Effector memory CD8-positive, alpha-beta T cell (primary cell): ENCODE data around the gene SLBP.

Experiments used
- ATAC-seq: fragments of 150-1000 bp; cut with Tn5 transposase; replicated peaks from 2 replicates; pipeline ENCODE4 v1.10.0; 2021; ENCODE audit warnings: mild to moderate bottlenecking, moderate library complexity
- DNase-seq, 3 experiments: peaks; one replicate each; pipeline ENCODE4 v3.0.0; 2021
- H3K27ac Mint-ChIP-seq, 2 donors: one replicate each; pipeline ENCODE4 v1.8.0; 2022; ENCODE audit warnings: mild to moderate bottlenecking in 2 of 2, mixed read lengths in 2 of 2, moderate library complexity in 2 of 2
- H3K27me3 Mint-ChIP-seq, 2 donors: one replicate each; pipeline ENCODE4 v1.8.0; 2022; ENCODE audit warnings: mixed read lengths in 2 of 2
- H3K36me3 Mint-ChIP-seq: one replicate; pipeline ENCODE4 v1.8.0; 2022; ENCODE audit warnings: mild to moderate bottlenecking, moderate library complexity, mixed read lengths; ENCODE audit not compliant: insufficient read depth
- H3K4me1 Mint-ChIP-seq, 2 donors: one replicate each; pipeline ENCODE4 v1.8.0; 2022; ENCODE audit warnings: low read depth in 2 of 2, mixed read lengths in 2 of 2
- H3K4me3 Mint-ChIP-seq, 2 donors: one replicate each; pipeline ENCODE4 v1.8.0; 2022; ENCODE audit warnings: mild to moderate bottlenecking in 2 of 2, mixed read lengths in 2 of 2, moderate library complexity in 2 of 2
- H3K9me3 Mint-ChIP-seq, 2 donors: one replicate each; pipeline ENCODE4 v1.8.0; 2022; ENCODE audit warnings: mixed read lengths in 2 of 2

SLBP gene

GRCh38 chr4:1744552-1744951 lies 32.4 kb upstream of the SLBP start:
- Mint-ChIP-seq H3K4me3 (no peak overlapping the region), H3K36me3 (peaks cover 34% of the 10 kb centered on the region), H3K27me3 (no peaks in the 10 kb centered on the region), H3K4me1 (peaks cover 0 to 3% of the 10 kb centered on the region in 2 donors), H3K27ac (peak overlapping the region in 1 of 2 donors; percentile 66), H3K9me3 (no peaks in the 10 kb centered on the region)
- ATAC-seq: no peak
- DNase-seq: no peak

- peaks cover 34% of the 10 kb centered on the region for H3K36me3 Mint-ChIP-seq
Measured at GRCh38 chr4:1743975-1744374, 31.9 kb upstream of the SLBP start.

GRCh38 chr4:1743551-1743950 lies 31.4 kb upstream of the SLBP start:
- H3K27me3 Mint-ChIP-seq: no peaks in the 10 kb centered on the region
- no peak overlapping the region for H3K4me3 Mint-ChIP-seq
- no peak for DNase-seq
- H3K36me3 Mint-ChIP-seq: peaks cover 34% of the 10 kb centered on the region
- no peak for ATAC-seq
- H3K4me1 Mint-ChIP-seq: peaks cover 0 to 3% of the 10 kb centered on the region in 2 donors
- no peaks in the 10 kb centered on the region for H3K9me3 Mint-ChIP-seq
- H3K27ac Mint-ChIP-seq: peak overlapping the region; percentile 81 to 82

More at GRCh38 chr4:1743975-1744374, 31.9 kb upstream of the SLBP start:
- DNase-seq: no peak
- Mint-ChIP-seq H3K27me3 (no peaks in the 10 kb centered on the region), H3K27ac (peak overlapping the region; percentile 81 to 82), H3K4me3 (no peak overlapping the region), H3K9me3 (no peaks in the 10 kb centered on the region), H3K4me1 (peaks cover 0 to 3% of the 10 kb centered on the region in 2 donors)
- ATAC-seq: no peak

- peak overlapping the region in 1 of 2 donors; percentile 60 for H3K27ac Mint-ChIP-seq
- no peaks in the 10 kb centered on the region for H3K27me3 Mint-ChIP-seq
- DNase-seq: no peak
- no peak overlapping the region for H3K4me3 Mint-ChIP-seq
- H3K36me3 Mint-ChIP-seq: peaks cover 50% of the 10 kb centered on the region
- H3K4me1 Mint-ChIP-seq: peaks cover 0 to 3% of the 10 kb centered on the region in 2 donors
- ATAC-seq: no peak
- no peaks in the 10 kb centered on the region for H3K9me3 Mint-ChIP-seq
Measured at GRCh38 chr4:1741208-1741607, 29.1 kb upstream of the SLBP start.

DNA sequence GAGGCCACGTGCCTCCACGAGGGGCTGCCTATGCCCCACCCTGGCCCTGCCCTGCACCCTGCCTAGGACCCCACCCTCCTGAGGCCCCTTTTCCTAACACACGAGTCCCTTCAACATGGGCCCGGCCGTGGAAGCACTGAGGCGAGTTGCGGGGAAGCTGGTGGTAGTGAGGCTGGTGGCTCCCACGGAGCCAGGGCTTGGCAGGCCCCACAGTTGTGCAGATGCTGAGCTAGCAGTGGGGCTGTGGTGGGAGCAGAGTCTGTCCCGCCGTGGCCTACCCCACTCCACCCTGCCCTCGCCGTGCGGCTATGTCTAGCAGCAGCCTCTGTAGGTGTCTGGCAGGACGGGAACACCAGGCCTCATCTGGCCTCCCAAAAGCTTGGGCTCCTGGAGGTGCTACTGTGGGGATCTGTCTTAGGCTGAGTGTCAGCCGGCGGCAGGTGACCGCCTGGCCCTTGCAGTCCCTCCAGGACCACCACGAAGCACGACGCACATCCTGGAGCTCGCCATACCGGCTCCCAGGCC lies 28.0 kb upstream of the SLBP start:
- H3K27me3 Mint-ChIP-seq: no peaks in the 10 kb centered on the region
- ATAC-seq: no peak
- H3K4me3 Mint-ChIP-seq: no peak overlapping the region
- H3K9me3 Mint-ChIP-seq: no peaks in the 10 kb centered on the region
- H3K4me1 Mint-ChIP-seq: peaks cover 0 to 3% of the 10 kb centered on the region in 2 donors
- DNase-seq: no peak
- no peak overlapping the region for H3K27ac Mint-ChIP-seq
- peaks cover 56% of the 10 kb centered on the region for H3K36me3 Mint-ChIP-seq

DNA sequence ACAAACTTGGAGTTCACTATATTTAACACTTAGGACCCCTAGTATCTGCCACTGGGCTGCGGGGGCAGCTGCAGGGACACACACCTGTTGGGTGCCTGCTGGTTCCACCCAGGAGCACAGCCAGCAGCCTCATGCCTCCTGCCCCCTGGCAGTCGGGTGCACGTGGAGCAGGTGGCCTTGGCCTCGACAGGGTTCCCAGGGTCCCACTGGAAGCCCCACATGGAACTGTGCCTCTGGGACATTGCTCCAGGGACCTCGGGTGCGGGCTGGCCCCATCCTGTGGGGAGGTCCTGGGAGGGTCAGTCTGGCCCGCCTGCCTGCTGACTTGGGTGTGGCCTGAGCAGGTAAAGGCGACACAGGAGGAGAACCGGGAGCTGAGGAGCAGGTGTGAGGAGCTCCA lies 27.2 kb upstream of the SLBP start:
- Mint-ChIP-seq H3K4me1 (peaks cover 0 to 3% of the 10 kb centered on the region in 2 donors), H3K27me3 (no peaks in the 10 kb centered on the region), H3K36me3 (peaks cover 54% of the 10 kb centered on the region), H3K9me3 (no peaks in the 10 kb centered on the region), H3K27ac (no peak overlapping the region), H3K4me3 (no peak overlapping the region)
- ATAC-seq: no peak
- DNase-seq: no peak

DNA sequence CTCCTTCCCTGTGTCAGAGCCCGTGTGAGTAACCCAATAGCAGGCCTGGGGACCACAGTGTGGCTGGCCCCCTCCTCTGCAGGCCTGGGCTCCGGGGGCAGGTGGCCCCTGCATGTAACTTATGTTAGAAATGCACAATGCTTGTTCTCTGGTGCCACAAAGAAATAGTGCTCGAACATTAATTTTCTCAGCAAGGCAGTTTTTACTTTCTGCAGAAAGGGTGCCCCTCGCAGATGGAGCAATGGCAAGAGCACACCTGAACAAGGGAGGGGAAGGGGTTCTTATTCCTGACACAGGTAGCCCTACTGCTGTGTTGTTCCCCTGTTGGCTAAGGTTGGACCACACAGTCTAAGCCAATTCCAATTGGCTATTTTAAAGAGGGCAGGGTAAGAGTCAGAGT lies 26.3 kb upstream of the SLBP start:
- Mint-ChIP-seq H3K36me3 (peaks cover 48% of the 10 kb centered on the region), H3K27ac (peak overlapping the region in 1 of 2 donors; percentile 63), H3K27me3 (no peaks in the 10 kb centered on the region), H3K4me1 (peaks cover 0 to 3% of the 10 kb centered on the region in 2 donors), H3K9me3 (no peaks in the 10 kb centered on the region), H3K4me3 (no peak overlapping the region)
- ATAC-seq (no peak), DNase-seq (no peak)

DNA sequence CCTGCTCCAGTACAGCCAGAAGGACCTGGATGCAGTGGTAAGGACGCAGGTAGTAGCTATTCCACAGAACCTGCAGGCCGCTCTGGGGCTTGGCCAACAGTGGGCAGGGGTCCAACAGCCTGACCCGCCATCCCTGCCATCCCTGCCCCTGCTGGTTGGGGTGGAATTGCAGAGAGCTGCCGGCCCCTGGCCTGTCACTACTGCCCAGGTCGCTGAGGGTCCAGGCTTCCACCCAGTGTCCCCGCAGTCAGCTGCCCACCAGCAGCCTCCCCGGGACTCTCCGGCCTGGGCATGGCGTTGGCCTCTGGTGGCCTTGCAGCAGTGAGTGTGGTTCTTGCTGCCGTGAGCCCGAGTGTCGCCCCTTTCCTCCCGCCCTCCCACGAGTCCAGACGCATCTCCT lies 25.5 kb upstream of the SLBP start:
- H3K9me3 Mint-ChIP-seq: no peaks in the 10 kb centered on the region
- H3K27me3 Mint-ChIP-seq: no peaks in the 10 kb centered on the region
- H3K27ac Mint-ChIP-seq: no peak overlapping the region
- peaks cover 0 to 3% of the 10 kb centered on the region in 2 donors for H3K4me1 Mint-ChIP-seq
- no peak for ATAC-seq
- H3K36me3 Mint-ChIP-seq: peaks cover 48% of the 10 kb centered on the region
- no peak overlapping the region for H3K4me3 Mint-ChIP-seq
- no peak for DNase-seq

- ATAC-seq: no peak
- Mint-ChIP-seq H3K27ac (no peak overlapping the region), H3K9me3 (no peaks in the 10 kb centered on the region), H3K4me1 (peaks cover 0 to 3% of the 10 kb centered on the region in 2 donors), H3K27me3 (no peaks in the 10 kb centered on the region), H3K4me3 (no peak overlapping the region), H3K36me3 (peaks cover 48% of the 10 kb centered on the region)
- no peak for DNase-seq
Measured at GRCh38 chr4:1736812-1737211, 24.7 kb upstream of the SLBP start.

- DNase-seq (no peak), ATAC-seq (no peak)
- Mint-ChIP-seq H3K27ac (no peak overlapping the region), H3K4me3 (no peak overlapping the region), H3K36me3 (peaks cover 43% of the 10 kb centered on the region), H3K9me3 (no peaks in the 10 kb centered on the region), H3K27me3 (no peaks in the 10 kb centered on the region), H3K4me1 (no peaks in the 10 kb centered on the region)
Measured at GRCh38 chr4:1735215-1735614, 23.1 kb upstream of the SLBP start.

GRCh38 chr4:1732911-1733310 lies 20.8 kb upstream of the SLBP start:
- H3K27me3 Mint-ChIP-seq: no peaks in the 10 kb centered on the region
- DNase-seq (no peak), ATAC-seq (no peak)
- H3K27ac Mint-ChIP-seq: no peak overlapping the region
- peaks cover 55% of the 10 kb centered on the region for H3K36me3 Mint-ChIP-seq
- peaks cover 7 to 9% of the 10 kb centered on the region in 2 donors for H3K4me1 Mint-ChIP-seq
- H3K4me3 Mint-ChIP-seq: no peak overlapping the region
- no peaks in the 10 kb centered on the region for H3K9me3 Mint-ChIP-seq

- Mint-ChIP-seq H3K27ac (no peak overlapping the region), H3K27me3 (no peaks in the 10 kb centered on the region), H3K9me3 (no peaks in the 10 kb centered on the region), H3K4me1 (peaks cover 12 to 14% of the 10 kb centered on the region in 2 donors), H3K36me3 (peaks cover 54% of the 10 kb centered on the region), H3K4me3 (no peak overlapping the region)
- DNase-seq (no peak), ATAC-seq (no peak)
Measured at GRCh38 chr4:1731180-1731579, 19.1 kb upstream of the SLBP start.

DNA sequence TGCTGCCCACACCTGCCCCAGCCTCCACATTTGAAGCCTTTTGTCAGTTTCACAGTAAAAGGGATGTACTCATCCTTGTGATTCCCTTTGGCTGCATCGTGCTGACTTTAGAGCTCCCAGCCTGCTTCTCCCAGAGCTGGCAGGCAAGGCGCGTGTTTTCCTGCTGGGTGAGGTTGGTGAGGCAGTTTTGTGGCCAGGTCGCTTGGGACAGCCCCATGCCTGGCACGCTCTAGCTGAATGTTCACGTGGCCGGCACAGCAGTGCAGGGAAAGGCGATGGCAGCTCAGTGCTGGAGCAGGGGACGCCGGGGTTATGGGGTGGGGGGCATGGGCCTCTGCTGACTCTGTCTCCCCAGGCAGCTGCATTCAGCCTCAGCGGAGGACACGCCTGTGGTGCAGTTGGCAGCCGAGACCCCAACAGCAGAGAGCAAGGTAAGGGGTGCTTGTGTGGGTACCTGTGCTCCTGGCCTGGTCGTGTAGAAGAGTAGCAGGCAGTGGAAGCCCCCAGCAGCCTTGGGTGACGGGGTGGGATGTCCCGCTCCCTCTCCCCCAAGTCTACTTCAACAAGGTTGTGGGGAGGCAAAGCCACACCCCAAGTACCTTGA lies 18.5 kb upstream of the SLBP start:
- ATAC-seq (no peak), DNase-seq (no peak)
- Mint-ChIP-seq H3K4me1 (peaks cover 14 to 16% of the 10 kb centered on the region in 2 donors), H3K36me3 (peaks cover 51% of the 10 kb centered on the region), H3K27me3 (no peaks in the 10 kb centered on the region), H3K9me3 (no peaks in the 10 kb centered on the region), H3K4me3 (no peak overlapping the region), H3K27ac (no peak overlapping the region)
